B cell (primary cell): Measurements from ENCODE around the gene GABRR2. TPM values are rescaled to one million over a fixed set of nuclear protein-coding genes. Genes with fewer than 3 reads are reported as not detected.

Source experiments
- ATAC-seq: fragments of 200-7000 bp; cut with Tn5 transposase; one replicate; pipeline ENCODE4 v1.10.0; 2021; ENCODE audit warnings: low read depth, mild to moderate bottlenecking, moderate number of reproducible peaks, moderate library complexity
- CTCF ChIA-PET: fragments of 350-600 bp; sonication (Branson Sonifier 250); formaldehyde crosslinking; loops from one replicate; lab custom pipeline; 2021; ENCODE audit warnings: antibody characterized with exemption, inconsistent platforms; lab: Charles Lee
- POLR2A ChIA-PET: fragments of 350-600 bp; sonication (Branson Sonifier 250); formaldehyde crosslinking; loops from one replicate; lab custom pipeline; 2021; ENCODE audit warnings: antibody characterized with exemption; lab: Charles Lee
- DNase-seq: peaks from one replicate; pipeline ENCODE4 v3.0.0; 2013
- H2AFZ ChIP-seq: 2 replicates; pipeline ENCODE4 v1.6.1; 2012; ENCODE audit warnings: mild to moderate bottlenecking, low read depth, low read length; ENCODE audit not compliant: insufficient read depth, poor library complexity, severe bottlenecking
- H3K27ac ChIP-seq, 2 donors: 1 replicate in 1 of 2; 2 replicates in 1 of 2; pipeline ENCODE4 v1.5.1; 2012 to 2013; ENCODE audit warnings: low read length in 2 of 2, mild to moderate bottlenecking in 2 of 2, moderate library complexity in 1 of 2
- H3K27me3 ChIP-seq, 4 experiments: fragments of 200-600 bp in 1 of 4; sonication (generic) in 1 of 4; replicated peaks in 1 of 4; 1 replicate in 2 of 4; 2 replicates in 2 of 4; pipeline versions ENCODE4 v1.6.1 to v1.7.0; 2013 to 2016; ENCODE audit warnings: low read length in 3 of 4, mild to moderate bottlenecking in 2 of 4, mixed read lengths in 1 of 4, moderate library complexity in 1 of 4; ENCODE audit not compliant: insufficient read depth in 4 of 4, control insufficient read depth in 3 of 4; ENCODE audit errors: control extremely low read depth in 1 of 4
- H3K36me3 ChIP-seq, 2 experiments: replicated peaks in 1 of 2; 1 replicate in 1 of 2; 2 replicates in 1 of 2; pipeline versions ENCODE4 v1.6.1 to v1.7.1; 2013; ENCODE audit warnings: low read length in 1 of 2; ENCODE audit not compliant: insufficient read depth in 2 of 2, control insufficient read depth in 1 of 2; ENCODE audit errors: control extremely low read depth in 1 of 2, extremely low read depth in 1 of 2
- H3K4me1 ChIP-seq, 2 donors: fragments of 200-600 bp in 1 of 2; sonication (generic) in 1 of 2; 1 replicate in 1 of 2; 2 replicates in 1 of 2; pipeline versions ENCODE4 v1.5.1 to v1.6.1; 2013 to 2017; ENCODE audit warnings: low read length in 2 of 2; ENCODE audit not compliant: control insufficient read depth in 2 of 2, insufficient read depth in 2 of 2
- H3K4me2 ChIP-seq: replicated peaks from 2 replicates; pipeline ENCODE3; 2012; ENCODE audit warnings: mild to moderate bottlenecking, low read depth, low read length; ENCODE audit not compliant: poor library complexity, severe bottlenecking
- H3K4me3 ChIP-seq, 5 experiments: fragments of 200-600 bp in 1 of 5; sonication (generic) in 1 of 5; 1 replicate in 3 of 5; 2 replicates in 2 of 5; pipeline versions ENCODE4 v1.5.1 to v1.7.0; 2011 to 2016; ENCODE audit warnings: low read length in 4 of 5, mild to moderate bottlenecking in 4 of 5, low read depth in 2 of 5, control low read depth in 1 of 5, moderate library complexity in 1 of 5; ENCODE audit not compliant: insufficient read depth in 1 of 5; ENCODE audit errors: control extremely low read depth in 1 of 5, extremely low read depth in 1 of 5
- H3K79me2 ChIP-seq: fragments of 200-600 bp; sonication (generic); one replicate; pipeline ENCODE4 v1.6.0; 2016; ENCODE audit warnings: low read length; ENCODE audit not compliant: control insufficient read depth, insufficient read depth
- H3K9ac ChIP-seq: fragments of 200-600 bp; sonication (generic); 2 replicates; pipeline ENCODE4 v1.6.1; 2017; ENCODE audit warnings: mild to moderate bottlenecking, low read length, moderate library complexity
- H3K9me3 ChIP-seq, 3 donors: one replicate each; pipeline versions ENCODE4 v1.6.1 to v1.7.1; 2013; ENCODE audit warnings: low read length in 2 of 3; ENCODE audit not compliant: control insufficient read depth in 2 of 3, insufficient read depth in 1 of 3; ENCODE audit errors: control extremely low read depth in 1 of 3
- H4K20me1 ChIP-seq: 2 replicates; pipeline ENCODE4 v1.6.0; 2012; ENCODE audit warnings: mild to moderate bottlenecking, low read length; ENCODE audit not compliant: insufficient read depth, control insufficient read depth, poor library complexity, severe bottlenecking
- H3K27ac Mint-ChIP-seq: one replicate; pipeline ENCODE4 v1.8.0; 2021; ENCODE audit warnings: mixed read lengths
- H3K27me3 Mint-ChIP-seq: one replicate; pipeline ENCODE4 v1.8.0; 2021; ENCODE audit warnings: mixed read lengths
- H3K4me1 Mint-ChIP-seq: one replicate; pipeline ENCODE4 v1.8.0; 2021; ENCODE audit warnings: mixed read lengths
- H3K4me3 Mint-ChIP-seq: one replicate; pipeline ENCODE4 v1.8.0; 2021; ENCODE audit warnings: mixed read lengths
- H3K9me3 Mint-ChIP-seq: one replicate; pipeline ENCODE4 v1.8.0; 2022; ENCODE audit warnings: mixed read lengths; ENCODE audit not compliant: insufficient read depth
- CTCF ChIP-seq: fragments of 200-600 bp; IDR thresholded peaks from one replicate; pipeline ENCODE4 v1.8.0; 2022; ENCODE audit warnings: antibody characterized with exemption, mild to moderate bottlenecking
- EZH2 ChIP-seq: IDR thresholded peaks from 2 replicates; pipeline ENCODE4 v1.6.1; 2012; ENCODE audit warnings: borderline replicate concordance, low read depth, mild to moderate bottlenecking, moderate library complexity, low read length; ENCODE audit not compliant: insufficient read depth, poor library complexity, severe bottlenecking
- WGBS: methylation state at CpG from one replicate; pipeline ENCODE4 v1.1.5; 2013; ENCODE audit warnings: missing lambda C conversion rate; ENCODE audit not compliant: insufficient coverage; 5-methylcytosine and 5-hydroxymethylcytosine counted together
- intact Hi-C: fragments of 100-400 bp; cut with micrococcal nuclease; formaldehyde crosslinking; loops from one replicate; pipeline ENCODE4 v1.10.0; 2022
- polyA plus RNA-seq: library from polyadenylated mRNA; depleted of rRNA; stranded (reverse); fragments of >200 nt; gene quantifications from 2 replicates; pipeline ENCODE4 v1.2.3, GENCODE V29; 2012
- total RNA-seq, 2 donors: library from RNA; stranded (reverse); fragments of 120-200 nt in 1 of 2; gene quantifications; 1 replicate in 1 of 2; 2 replicates in 1 of 2; pipeline versions ENCODE4 v1.2.3 to v1.2.4, GENCODE V29; 2013 to 2022

GABRR2 gene
- total and polyA plus RNA-seq, 2 donors (not counting 1 experiment from before 2014, with no cell fraction given) = 0.59 to 4.7 TPM

- ATAC-seq (no peak), DNase-seq (no peak)
- Histone ChIP-seq H3K79me2 (no peaks in the 10 kb centered on the region), H3K9me3 (no peaks in the 10 kb centered on the region), H3K4me2 (no peak overlapping the region), H3K27ac (no peak overlapping the region), H2AFZ (no peak overlapping the region), H3K4me1 (peaks cover 5 to 11% of the 10 kb centered on the region in 2 donors), H4K20me1 (peaks cover 8% of the 10 kb centered on the region), H3K27me3 (no peaks in the 10 kb centered on the region), H3K9ac (no peak overlapping the region), H3K4me3 (no peak overlapping the region), H3K36me3 (peaks cover 4 to 7% of the 10 kb centered on the region in 2 experiments)
- intact Hi-C loops = no loop called here
- WGBS = 100% methylated on average over 4 of the region's 6 CpGs
- Mint-ChIP-seq H3K9me3 (no peaks in the 10 kb centered on the region), H3K27me3 (no peaks in the 10 kb centered on the region), H3K27ac (no peak overlapping the region), H3K4me1 (peaks cover 36% of the 10 kb centered on the region), H3K4me3 (no peak overlapping the region)
- TF ChIP-seq CTCF (no peak), EZH2 (no peak)
- ChIA-PET POLR2A (no interaction called here), CTCF (interaction anchor here (0.5 to 1.1 kb wide), 2 partner anchors 16 to 21 kb away, joined by 3 read pairs; no protein-coding TSS in a partner anchor)
Observed at GRCh38 chr6:89320012-89320559, 5.0 kb upstream of the GABRR2 start.

- Histone ChIP-seq H3K79me2 (no peaks in the 10 kb centered on the region), H3K9ac (no peak overlapping the region), H3K27ac (no peak overlapping the region), H3K4me1 (peaks cover 5 to 11% of the 10 kb centered on the region in 2 donors), H2AFZ (no peak overlapping the region), H3K36me3 (peaks cover 6 to 7% of the 10 kb centered on the region in 2 experiments), H3K4me2 (no peak overlapping the region), H3K9me3 (no peaks in the 10 kb centered on the region), H3K4me3 (no peak overlapping the region), H3K27me3 (no peaks in the 10 kb centered on the region), H4K20me1 (peaks cover 8% of the 10 kb centered on the region)
- intact Hi-C loops = no loop called here
- Mint-ChIP-seq H3K4me1 (peaks cover 34% of the 10 kb centered on the region), H3K27ac (no peak overlapping the region), H3K4me3 (no peak overlapping the region), H3K27me3 (no peaks in the 10 kb centered on the region), H3K9me3 (no peaks in the 10 kb centered on the region)
- no peak for TF ChIP-seq CTCF
- no peak for TF ChIP-seq EZH2
- DNase-seq (no peak), ATAC-seq (no peak)
- POLR2A ChIA-PET = interaction anchor here (0.7 kb wide), 1 partner anchor 1125 kb away, joined by 3 read pairs; no protein-coding TSS in a partner anchor
- CTCF ChIA-PET = no interaction called here
Observed at GRCh38 chr6:89317067-89317466, 2.0 kb upstream of the GABRR2 start.
